ENCODE measurements around the gene PAXX.

The PAXX gene

GRCh38 chr9:136983167-136983566, 9.1 kb upstream of the PAXX start:
- TF ChIP-seq CTCF (IDR thresholded peaks at IDR 0.05), result no peak

GRCh38 chr9:136983656-136984314, 8.4 kb upstream of the PAXX start:
- TF ChIP-seq CTCF (IDR thresholded peaks at IDR 0.05), result no peak

GRCh38 chr9:136984464-136985026, 7.7 kb upstream of the PAXX start:
- TF ChIP-seq CTCF (IDR thresholded peaks at IDR 0.05), result no peak

GRCh38 chr9:136985027-136985602, 7.1 kb upstream of the PAXX start:
- TF ChIP-seq CTCF (IDR thresholded peaks at IDR 0.05), result no peak

- TF ChIP-seq CTCF (IDR thresholded peaks at IDR 0.05), result no peak
These were observed 6.4 kb upstream of the PAXX start for GRCh38 chr9:136985853-136986252.

GRCh38 chr9:136988872-136989271, 3.4 kb upstream of the PAXX start:
- no peak for TF ChIP-seq CTCF (IDR thresholded peaks at IDR 0.05)

GRCh38 chr9:136990242-136990911, 1.8 kb upstream of the PAXX start:
- TF ChIP-seq CTCF (IDR thresholded peaks at IDR 0.05), result no peak
